Lung (tissue), 12 donors: ENCODE measurements around the gene DNAJC16. TPM values are rescaled to one million over a fixed set of nuclear protein-coding genes. Genes with fewer than 3 reads are reported as not detected.

Experiments
- ATAC-seq: fragments of 200-7000 bp; cut with Tn5 transposase; one replicate; pipeline ENCODE4 v1.9.1; 2020; ENCODE audit warnings: moderate number of reproducible peaks; ENCODE audit not compliant: insufficient read depth, low FRiP score
- DNase-seq, 3 donors: peaks; one replicate each; pipeline ENCODE4 v3.0.0-alpha.2; 2013 to 2017
- H3K27ac ChIP-seq, 2 donors: one replicate each; pipeline ENCODE4 v1.5.1; 2013; ENCODE audit warnings: mild to moderate bottlenecking in 2 of 2, moderate library complexity in 2 of 2, control low read depth in 1 of 2, inconsistent platforms in 1 of 2, low read depth in 1 of 2, low read length in 1 of 2
- H3K27me3 ChIP-seq, 3 donors: one replicate each; pipeline ENCODE4 v1.5.1; 2013; ENCODE audit warnings: low read length in 2 of 3; ENCODE audit not compliant: control insufficient read depth in 3 of 3, insufficient read depth in 3 of 3
- H3K36me3 ChIP-seq, 4 donors: one replicate each; pipeline ENCODE4 v1.5.1; 2013; ENCODE audit warnings: low read length in 4 of 4, mild to moderate bottlenecking in 1 of 4, moderate library complexity in 1 of 4; ENCODE audit not compliant: control insufficient read depth in 4 of 4, insufficient read depth in 4 of 4
- H3K4me1 ChIP-seq, 5 donors: one replicate each; pipeline ENCODE4 v1.5.1; 2013; ENCODE audit warnings: low read length in 5 of 5, mild to moderate bottlenecking in 2 of 5, moderate library complexity in 1 of 5; ENCODE audit not compliant: control insufficient read depth in 5 of 5, insufficient read depth in 5 of 5
- H3K4me3 ChIP-seq: one replicate; pipeline ENCODE4 v1.5.1; 2013; ENCODE audit warnings: mild to moderate bottlenecking, control low read depth, moderate library complexity
- H3K9ac ChIP-seq, 2 donors: one replicate each; pipeline ENCODE4 v1.5.1; 2013; ENCODE audit warnings: low read length in 2 of 2, control low read depth in 1 of 2; ENCODE audit not compliant: insufficient read depth in 1 of 2
- H3K9me3 ChIP-seq, 4 donors: one replicate each; pipeline ENCODE4 v1.5.1; 2013; ENCODE audit warnings: low read length in 3 of 4, mild to moderate bottlenecking in 1 of 4, moderate library complexity in 1 of 4; ENCODE audit not compliant: control insufficient read depth in 4 of 4, insufficient read depth in 3 of 4
- CTCF ChIP-seq: IDR thresholded peaks from 2 replicates; pipeline ENCODE4 v1.5.1; 2012; ENCODE audit warnings: mild to moderate bottlenecking; ENCODE audit errors: control extremely low read depth, extremely low read depth
- WGBS, 2 donors: extraction: QIAGEN DNeasy Blood & Tissue Kit; methylation state at CpG; one replicate each; pipeline ENCODE4 v1.1.7; 2013; 5-methylcytosine and 5-hydroxymethylcytosine counted together
- polyA plus RNA-seq, 2 donors: library from polyadenylated mRNA; stranded (reverse); fragments of 200-250 nt; gene quantifications; one replicate each; pipeline ENCODE4 v1.2.1, GENCODE V29; 2013
- total RNA-seq, 2 donors: library from RNA; depleted of rRNA in 1 of 2; stranded (reverse); fragments of >200 nt in 1 of 2; gene quantifications; one replicate each; pipeline ENCODE4 v1.2.1, GENCODE V29; 2014 to 2021
- donor health status: control.
- donor health status: control.
- donor health status: Bipolar disorder and iron deficiency.
- donor health status: healthy.
- donor health status: DM: yes; HTN: yes; CAD: no.

DNAJC16 gene
- total and polyA plus RNA-seq, 4 donors: 4.8 to 28.8 (median 12.8) TPM

- Histone ChIP-seq H3K9me3 (no peaks in the 10 kb centered on the region), H3K27ac (no peak overlapping the region), H3K4me3 (no peak overlapping the region), H3K9ac (no peak overlapping the region), H3K27me3 (no peaks in the 10 kb centered on the region), H3K36me3 (peaks cover 23 to 37% (median 31%) of the 10 kb centered on the region in 4 donors), H3K4me1 (no peaks in the 10 kb centered on the region)
- no peak for ATAC-seq
- TF ChIP-seq CTCF: no peak
- DNase-seq: no peak
- 95 to 97% methylated on average over 2 of the region's 2 CpGs for WGBS, 2 donors
Measured at GRCh38 chr1:15546641-15547040, 20.0 kb downstream of the DNAJC16 start.

GRCh38 chr1:15550573-15550972 lies 23.9 kb downstream of the DNAJC16 start:
- no peak overlapping the region for H3K27ac ChIP-seq
- no peak for TF ChIP-seq CTCF
- ATAC-seq (no peak), DNase-seq (no peak)
- H3K9me3 ChIP-seq: no peaks in the 10 kb centered on the region
- WGBS, 2 donors: 85 to 92% methylated on average over 6 of the region's 6 CpGs
- H3K27me3 ChIP-seq: no peaks in the 10 kb centered on the region
- H3K4me1 ChIP-seq: no peaks in the 10 kb centered on the region
- no peak overlapping the region for H3K4me3 ChIP-seq
- H3K36me3 ChIP-seq: peaks cover 20 to 24% (median 22%) of the 10 kb centered on the region in 4 donors
- no peak overlapping the region for H3K9ac ChIP-seq

GRCh38 chr1:15557008-15557407 lies 30.4 kb downstream of the DNAJC16 start:
- WGBS, 2 donors: 92 to 93% methylated on average over 2 of the region's 2 CpGs
- Histone ChIP-seq H3K4me1 (no peaks in the 10 kb centered on the region), H3K9me3 (no peaks in the 10 kb centered on the region), H3K4me3 (no peak overlapping the region), H3K36me3 (peaks cover 8 to 16% (median 12%) of the 10 kb centered on the region in 4 donors), H3K9ac (no peak overlapping the region), H3K27me3 (no peaks in the 10 kb centered on the region), H3K27ac (no peak overlapping the region)
- DNase-seq (no peak), ATAC-seq (no peak)
- no peak for TF ChIP-seq CTCF

- 95 to 99% methylated on average over 2 of the region's 2 CpGs for WGBS, 2 donors
Measured at GRCh38 chr1:15557594-15557993, 30.9 kb downstream of the DNAJC16 start.

More at GRCh38 chr1:15557594-15557993, 30.9 kb downstream of the DNAJC16 start:
- Histone ChIP-seq H3K27me3 (no peaks in the 10 kb centered on the region), H3K27ac (no peak overlapping the region), H3K9ac (no peak overlapping the region), H3K36me3 (peaks cover 10 to 20% (median 16%) of the 10 kb centered on the region in 4 donors), H3K4me3 (no peak overlapping the region), H3K4me1 (no peaks in the 10 kb centered on the region), H3K9me3 (no peaks in the 10 kb centered on the region)
- TF ChIP-seq CTCF: no peak
- ATAC-seq (no peak), DNase-seq (no peak)
